ENCODE data around the gene NAP1L5.

Gene NAP1L5

DNA sequence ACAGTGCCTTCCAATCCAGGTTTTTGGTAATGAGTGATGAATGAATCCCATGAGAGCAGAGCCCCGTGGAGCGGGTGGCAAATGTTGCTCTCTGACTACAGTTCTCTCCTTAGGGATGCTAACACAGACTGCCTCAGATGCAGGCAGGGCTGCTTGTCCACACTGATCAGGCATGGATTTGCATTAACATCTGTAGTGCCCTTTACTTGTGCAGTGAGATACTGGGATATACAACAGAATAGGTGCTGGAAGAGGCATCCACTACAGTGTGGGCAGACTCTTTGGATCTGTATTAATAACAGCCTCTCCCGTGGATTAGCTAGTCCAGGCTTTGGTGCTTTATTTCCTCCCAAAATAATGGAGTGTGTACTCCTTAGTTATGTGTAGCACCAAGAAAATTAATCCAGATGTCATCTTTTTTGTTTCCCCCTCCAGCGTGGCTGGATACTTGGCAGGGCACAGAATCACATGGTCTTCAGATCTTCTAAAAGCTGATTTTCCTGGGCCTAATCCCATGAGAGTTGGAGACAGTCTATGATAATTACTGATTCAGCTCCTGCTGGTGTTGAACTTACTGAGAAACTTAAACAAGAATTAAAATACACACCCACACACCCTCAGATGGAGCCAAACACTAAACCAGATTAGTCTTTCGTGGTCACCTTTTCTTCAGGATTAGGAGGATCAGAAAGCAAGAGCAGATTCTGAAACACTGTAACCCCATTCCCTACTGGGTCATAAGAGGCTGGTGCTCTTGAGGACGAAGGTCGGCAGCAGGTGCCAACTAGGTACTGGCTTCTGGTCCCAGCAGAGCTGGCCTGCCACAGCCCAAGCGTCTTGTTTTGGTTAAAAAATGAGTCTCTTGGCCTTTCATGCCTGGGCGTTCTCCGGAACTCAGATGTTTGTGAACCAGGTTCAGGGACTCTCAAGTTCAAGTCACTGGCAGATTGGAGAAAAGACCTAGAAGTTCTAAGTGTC, 23.1 kb upstream of the NAP1L5 start:
- no peak for DNase-seq

DNA sequence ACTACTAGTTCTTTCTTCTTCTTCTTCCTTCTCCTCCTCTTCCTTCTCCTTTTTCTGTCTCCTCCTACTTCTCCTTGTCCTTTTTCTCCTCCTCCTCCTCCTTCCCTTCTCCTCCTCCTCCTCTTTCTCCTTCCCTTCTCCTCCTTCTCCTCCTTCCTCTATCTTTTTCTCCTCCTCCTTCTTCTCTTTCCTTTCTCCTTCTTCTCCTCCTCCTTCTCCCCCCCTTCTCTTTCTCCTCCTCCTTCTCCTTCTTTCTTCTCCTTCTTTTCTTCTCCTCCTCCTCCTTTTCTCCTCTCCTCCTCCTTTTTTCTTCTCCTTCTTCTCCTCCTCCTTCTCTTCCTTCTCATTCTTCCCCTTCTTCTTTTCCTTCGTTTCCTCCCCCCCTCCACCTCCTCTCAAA, 21.8 kb upstream of the NAP1L5 start:
- DNase-seq = no peak

- no peak for DNase-seq
Measured at GRCh38 chr4:88718098-88718497, 20.5 kb upstream of the NAP1L5 start.

- no peak for DNase-seq
Measured at GRCh38 chr4:88713782-88714181, 16.2 kb upstream of the NAP1L5 start.

- no peak for DNase-seq
Measured at GRCh38 chr4:88709989-88710388, 12.4 kb upstream of the NAP1L5 start.

DNA sequence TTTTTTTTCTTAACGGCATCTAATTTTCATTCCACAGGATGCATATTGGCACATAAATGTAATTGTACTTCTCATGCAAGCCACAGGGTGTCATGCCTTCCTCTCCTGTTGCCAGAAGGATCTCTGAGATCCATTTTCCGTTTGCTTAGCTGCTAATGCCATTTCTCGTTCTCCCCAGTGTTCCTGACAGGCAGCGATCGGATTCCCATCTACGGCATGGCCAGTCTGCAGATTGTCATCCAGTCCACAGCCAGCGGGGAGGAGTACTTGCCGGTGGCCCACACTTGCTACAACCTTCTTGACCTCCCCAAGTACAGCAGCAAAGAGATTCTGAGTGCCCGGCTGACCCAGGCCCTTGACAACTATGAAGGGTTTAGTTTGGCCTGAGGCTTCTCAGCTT, 8.9 kb upstream of the NAP1L5 start:
- DNase-seq = no peak

- no peak for DNase-seq
Measured at GRCh38 chr4:88705805-88706492, 8.3 kb upstream of the NAP1L5 start.

DNA sequence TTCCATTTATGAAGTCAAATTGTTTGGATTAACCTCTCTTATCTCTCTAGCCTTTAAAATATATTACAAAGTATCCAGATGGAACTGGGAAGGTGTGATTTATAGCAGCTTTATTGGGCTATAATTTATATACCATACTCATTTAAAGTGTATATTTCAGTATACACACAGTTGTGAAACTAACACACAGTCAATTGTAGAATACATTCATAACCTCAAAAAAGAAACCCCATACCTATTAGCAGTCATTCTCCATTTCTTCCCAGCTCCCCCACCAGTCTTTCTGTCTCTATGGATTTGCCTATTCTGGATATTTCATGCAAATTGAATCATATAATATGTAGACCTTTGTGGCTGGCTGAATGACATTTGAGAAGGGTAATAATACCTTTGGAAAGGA, 7.6 kb upstream of the NAP1L5 start:
- no peak for DNase-seq

GRCh38 chr4:88702782-88703181, 5.2 kb upstream of the NAP1L5 start:
- no peak for DNase-seq

- DNase-seq = no peak
Measured at GRCh38 chr4:88698519-88698918, 890 bp upstream of the NAP1L5 start.

- peak; percentile 28 for DNase-seq
Measured at GRCh38 chr4:88697141-88697540, 488 bp downstream of the NAP1L5 start.

DNA sequence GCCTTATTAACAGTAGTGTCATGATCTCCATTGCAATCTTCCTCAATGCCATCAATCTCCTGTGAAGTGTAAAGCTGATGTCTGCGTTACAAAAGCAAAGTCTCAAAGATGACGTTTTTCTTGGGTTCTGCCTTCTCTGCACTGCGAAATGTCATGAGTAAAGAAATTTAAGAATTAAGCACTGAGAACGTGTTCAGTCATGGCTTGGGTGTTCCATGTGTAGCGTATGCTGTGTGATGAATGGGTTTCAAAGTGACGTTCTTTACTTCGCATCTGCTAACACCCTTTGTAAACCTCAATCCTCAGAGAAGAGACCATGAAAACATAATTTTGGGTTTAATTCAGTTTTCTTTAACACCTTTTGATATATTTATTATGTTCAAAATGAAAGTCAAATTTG, 999 bp downstream of the NAP1L5 start:
- no peak for DNase-seq

DNA sequence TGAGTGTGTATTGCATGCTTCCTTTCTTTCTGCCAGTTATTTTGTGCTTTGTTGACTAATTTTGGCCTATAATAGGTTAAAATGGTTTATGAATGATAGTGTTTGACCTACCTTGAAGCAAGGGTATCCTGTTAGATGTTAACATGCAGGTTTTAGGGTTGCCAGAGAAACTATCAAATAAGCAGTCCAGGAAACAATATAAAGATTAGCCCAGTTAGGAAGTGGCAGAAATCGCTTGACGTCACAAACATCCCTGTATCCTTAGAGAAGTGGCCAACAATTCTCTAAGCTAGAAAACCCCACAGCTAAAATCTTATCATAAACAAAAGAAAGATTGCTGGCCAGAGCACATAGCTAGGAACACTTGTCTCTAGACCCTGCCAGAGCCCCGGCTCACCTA, 3.8 kb downstream of the NAP1L5 start:
- no peak for DNase-seq

DNA sequence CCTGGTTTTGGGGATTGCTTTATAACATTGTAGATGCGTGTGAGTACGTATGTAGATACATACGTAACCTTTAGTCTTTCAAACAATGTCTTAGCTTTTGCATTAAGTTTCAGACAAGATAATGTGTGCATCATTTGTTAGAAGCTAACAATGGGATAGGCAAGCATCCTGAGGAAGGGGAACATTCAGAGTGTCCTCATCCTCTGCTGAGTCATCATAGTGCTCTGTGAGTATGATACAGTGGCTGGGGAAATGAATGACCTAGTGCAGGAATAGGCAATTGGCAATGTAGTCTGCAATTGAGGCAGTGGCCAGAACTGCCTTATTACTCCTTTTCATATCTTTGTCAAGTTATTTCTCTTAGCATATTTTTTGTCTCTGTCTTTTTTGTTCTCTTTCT, 7.3 kb downstream of the NAP1L5 start:
- no peak for DNase-seq

DNA sequence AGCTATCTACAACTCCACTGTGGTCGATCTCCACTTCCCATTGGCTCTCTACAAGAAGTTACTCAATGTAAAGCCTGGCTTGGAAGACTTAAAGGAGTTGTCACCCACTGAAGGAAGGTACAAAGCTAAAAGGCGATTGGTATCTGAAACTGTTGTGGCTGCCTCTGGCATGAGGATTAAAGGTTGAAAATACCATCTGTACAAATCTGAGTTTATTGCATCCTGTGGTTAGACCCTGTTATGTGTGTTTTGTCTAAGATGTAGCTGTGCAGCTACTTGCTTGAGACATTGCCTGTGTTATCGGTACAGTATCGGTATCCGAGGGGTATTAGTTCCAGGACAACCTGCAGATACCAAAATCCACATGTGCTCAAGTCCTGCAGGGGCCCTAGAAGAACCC, 16.4 kb downstream of the NAP1L5 start:
- DNase-seq = no peak

- no peak for DNase-seq
Measured at GRCh38 chr4:88675543-88675942, 22.1 kb downstream of the NAP1L5 start.

GRCh38 chr4:88674979-88675378, 22.6 kb downstream of the NAP1L5 start:
- no peak for DNase-seq

GRCh38 chr4:88674565-88674964, 23.1 kb downstream of the NAP1L5 start:
- no peak for DNase-seq

DNA sequence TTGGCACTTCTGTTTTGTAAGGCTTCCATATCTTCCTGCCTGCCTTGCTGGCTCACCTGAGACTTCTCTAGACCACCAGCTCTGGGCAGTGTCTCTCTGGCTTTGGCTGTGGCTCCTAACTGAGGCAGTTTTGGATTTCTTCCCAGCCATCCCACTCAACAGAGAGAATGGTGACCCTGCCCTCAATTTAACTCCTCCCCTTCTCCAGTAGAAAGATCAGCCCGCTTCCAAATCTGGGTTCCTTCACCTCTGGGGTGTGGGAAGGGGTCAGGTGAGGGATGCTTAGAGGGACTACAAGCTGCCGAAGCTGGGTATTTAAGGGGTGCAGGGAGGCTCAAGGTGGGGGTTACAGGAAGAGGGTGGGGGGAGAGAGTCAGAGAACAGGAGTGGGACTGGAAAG, 23.7 kb downstream of the NAP1L5 start:
- no peak for DNase-seq

- no peak for DNase-seq
Measured at GRCh38 chr4:88672987-88673386, 24.6 kb downstream of the NAP1L5 start.

DNA sequence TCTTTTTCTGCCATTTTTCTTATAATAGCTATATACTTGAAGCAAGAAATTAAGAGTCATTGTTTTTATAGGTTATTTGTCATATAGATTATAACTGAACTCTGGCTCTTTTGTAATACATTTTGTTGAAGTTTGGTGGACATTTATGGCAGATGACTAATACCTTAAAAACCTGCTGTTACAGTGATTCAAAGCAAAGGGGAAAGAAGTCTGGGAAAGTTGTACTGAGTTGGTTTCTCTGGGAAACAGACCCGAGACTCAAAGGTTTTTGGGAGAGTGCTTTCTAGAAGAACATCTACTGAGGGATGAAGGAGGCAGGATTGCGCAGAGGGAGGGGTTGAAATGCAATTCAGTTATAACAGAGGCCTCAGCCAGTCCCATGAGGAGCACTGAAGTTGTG, 35.9 kb downstream of the NAP1L5 start:
- no peak for DNase-seq

DNA sequence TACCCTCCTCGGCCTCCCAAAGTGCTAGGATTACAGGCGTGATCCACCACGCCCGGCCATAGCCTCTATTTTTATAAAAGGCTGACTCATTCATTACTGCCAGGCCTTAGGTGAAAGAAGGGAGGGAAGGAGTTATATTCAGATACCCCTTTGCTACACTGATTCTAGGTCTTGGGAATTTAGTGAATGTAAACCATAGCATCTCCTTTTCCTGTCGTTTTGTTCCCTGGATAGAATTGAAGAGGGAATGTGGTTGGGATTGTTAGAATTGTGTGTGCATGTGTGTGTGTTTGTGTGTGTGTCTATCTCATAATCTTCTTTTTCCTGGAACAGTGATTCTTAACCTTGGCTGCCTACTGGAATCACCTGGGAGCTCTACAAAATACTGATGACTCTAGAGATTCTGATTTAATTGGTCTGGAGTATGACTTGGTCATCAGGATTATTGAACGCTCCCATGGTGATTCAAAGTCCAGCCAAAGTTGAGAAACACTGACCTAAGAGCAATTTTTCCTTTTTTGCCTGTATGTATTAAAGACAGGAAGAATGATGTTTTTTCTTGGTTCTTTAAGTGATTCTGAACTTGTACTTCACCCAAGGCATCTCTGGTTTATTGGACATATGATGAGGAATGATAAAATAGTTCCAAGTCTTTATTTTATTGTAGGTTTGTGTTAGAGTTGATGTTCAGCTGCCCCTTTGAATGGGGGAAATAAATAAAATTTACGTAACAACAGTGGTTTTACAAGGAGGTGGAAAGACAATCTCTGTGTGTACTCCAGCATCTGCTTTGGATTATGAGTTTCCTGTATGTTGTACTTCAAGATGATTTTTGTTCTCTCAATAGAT, 37.0 kb downstream of the NAP1L5 start:
- DNase-seq = no peak

GRCh38 chr4:88659890-88660208, 37.8 kb downstream of the NAP1L5 start:
- no peak for DNase-seq

Measured in activated CD8-positive, alpha-beta memory T cell treated with anti-CD3 and anti-CD28 coated beads, Interleukin-2, amount 50 U/mL, for 4 hours (primary cell).